AG04449 (cell line): ENCODE data around the gene PAX7.

Experiments
- CTCF ChIA-PET: fragments of 350-600 bp; formaldehyde crosslinking; extraction: SDS; loops from one replicate; lab custom pipeline; 2021; ENCODE audit warnings: antibody characterized with exemption; lab: Yijun Ruan, JAX
- POLR2A ChIA-PET: fragments of 400-600, 350-600 bp; formaldehyde crosslinking; extraction: SDS; loops from one replicate; lab custom pipeline; 2020; ENCODE audit warnings: antibody characterized with exemption, inconsistent platforms; lab: Yijun Ruan, JAX
- DNase-seq: peaks from one replicate; pipeline ENCODE4 v3.0.0-alpha.2; 2010; ENCODE audit warnings: low read depth, low spot score
- H3K4me3 ChIP-seq: 2 replicates; pipeline ENCODE4 v1.5.1; 2011; ENCODE audit warnings: low read depth, mild to moderate bottlenecking, control low read depth, low read length
- CTCF ChIP-seq: IDR thresholded peaks from one replicate; pipeline ENCODE4 v1.5.1; 2011; ENCODE audit warnings: mild to moderate bottlenecking, moderate library complexity, low read length, control low read depth, inconsistent platforms; ENCODE audit not compliant: insufficient read depth; ENCODE audit errors: missing control alignments

Gene PAX7

GRCh38 chr1:18666317-18666920 lies 35.8 kb downstream of the PAX7 start:
- ChIA-PET CTCF (no interaction called here), POLR2A (interaction anchor here (0.7 kb wide), 1 partner anchor 72 kb away, joined by 5 read pairs; no protein-coding TSS in a partner anchor)
- H3K4me3 ChIP-seq, result no peak overlapping the region
- TF ChIP-seq CTCF, result no peak
- DNase-seq, result no peak

- no peak for DNase-seq
- POLR2A ChIA-PET, result interaction anchor here (0.7 kb wide), 1 partner anchor 71 kb away, joined by 5 read pairs; no protein-coding TSS in a partner anchor
- TF ChIP-seq CTCF, result no peak
- CTCF ChIA-PET, result no interaction called here
- H3K4me3 ChIP-seq, result no peak overlapping the region
Observed at GRCh38 chr1:18667333-18667732, 36.7 kb downstream of the PAX7 start.

GRCh38 chr1:18668046-18668445 lies 37.4 kb downstream of the PAX7 start:
- TF ChIP-seq CTCF, result no peak
- H3K4me3 ChIP-seq, result no peak overlapping the region
- ChIA-PET POLR2A (no interaction called here), CTCF (no interaction called here)
- no peak for DNase-seq

- DNase-seq, result no peak
- no peak for TF ChIP-seq CTCF
- ChIA-PET CTCF (interaction anchor here (1.6 kb wide), 1 partner anchor 71 kb away, joined by 5 read pairs; no protein-coding TSS in a partner anchor), POLR2A (no interaction called here)
- no peak overlapping the region for H3K4me3 ChIP-seq
Observed at GRCh38 chr1:18668750-18669404, 38.2 kb downstream of the PAX7 start.

- ChIA-PET POLR2A (no interaction called here), CTCF (interaction anchor here (1.0 to 1.6 kb wide), 3 partner anchors 11 to 88 kb away, joined by 3 to 5 read pairs (median 5); no protein-coding TSS in a partner anchor)
- no peak overlapping the region for H3K4me3 ChIP-seq
- no peak for TF ChIP-seq CTCF
- no peak for DNase-seq
Observed at GRCh38 chr1:18670121-18670867, 39.6 kb downstream of the PAX7 start.

GRCh38 chr1:18670868-18671225 lies 40.2 kb downstream of the PAX7 start:
- TF ChIP-seq CTCF, result no peak
- DNase-seq, result no peak
- POLR2A ChIA-PET, result no interaction called here
- H3K4me3 ChIP-seq, result no peak overlapping the region
- CTCF ChIA-PET, result no interaction called here
